Measurements from ENCODE around the gene BMX.

BMX gene

GRCh38 chrX:15559227-15559626 lies 58.6 kb downstream of the BMX start:
- no peak for DNase-seq (ENCODE audit: low read depth)
- no peak for TF ChIP-seq CTCF (IDR thresholded peaks at IDR 0.05; ENCODE audit: control insufficient read depth, insufficient read depth, low read depth, low read length, missing control alignments)
- no peak overlapping the region for H3K4me3 ChIP-seq (ENCODE audit: control insufficient read depth, low read depth, low read length)

GRCh38 chrX:15560924-15561323 lies 60.3 kb downstream of the BMX start:
- no peak for DNase-seq (ENCODE audit: low read depth)
- no peak for TF ChIP-seq CTCF (IDR thresholded peaks at IDR 0.05; ENCODE audit: control insufficient read depth, insufficient read depth, low read depth, low read length, missing control alignments)
- no peak overlapping the region for H3K4me3 ChIP-seq (ENCODE audit: control insufficient read depth, low read depth, low read length)

- TF ChIP-seq CTCF (IDR thresholded peaks at IDR 0.05; ENCODE audit: control insufficient read depth, insufficient read depth, low read depth, low read length, missing control alignments), result no peak
- DNase-seq (ENCODE audit: low read depth), result no peak
- no peak overlapping the region for H3K4me3 ChIP-seq (ENCODE audit: control insufficient read depth, low read depth, low read length)
Measured at GRCh38 chrX:15563056-15563455, 62.4 kb downstream of the BMX start.

- DNase-seq (ENCODE audit: low read depth), result peak; percentile 16
- TF ChIP-seq CTCF (IDR thresholded peaks at IDR 0.05; ENCODE audit: control insufficient read depth, insufficient read depth, low read depth, low read length, missing control alignments), result peak; percentile 66
- H3K4me3 ChIP-seq (ENCODE audit: control insufficient read depth, low read depth, low read length), result no peak overlapping the region
Measured at GRCh38 chrX:15564981-15565579, 64.5 kb downstream of the BMX start.

GRCh38 chrX:15566244-15566643 lies 65.6 kb downstream of the BMX start:
- peak; percentile 9 for TF ChIP-seq CTCF (IDR thresholded peaks at IDR 0.05; ENCODE audit: control insufficient read depth, insufficient read depth, low read depth, low read length, missing control alignments)
- DNase-seq (ENCODE audit: low read depth), result no peak
- no peak overlapping the region for H3K4me3 ChIP-seq (ENCODE audit: control insufficient read depth, low read depth, low read length)

GRCh38 chrX:15567267-15567666 lies 66.7 kb downstream of the BMX start:
- no peak for DNase-seq (ENCODE audit: low read depth)
- no peak for TF ChIP-seq CTCF (IDR thresholded peaks at IDR 0.05; ENCODE audit: control insufficient read depth, insufficient read depth, low read depth, low read length, missing control alignments)

More at GRCh38 chrX:15567267-15567666, 66.7 kb downstream of the BMX start:
- H3K4me3 ChIP-seq (ENCODE audit: control insufficient read depth, low read depth, low read length), result no peak overlapping the region

Data from AG09309 (cell line).